Thymus (tissue), 11 donors: ENCODE measurements around the gene SKI. TPM values are rescaled to one million over a fixed set of nuclear protein-coding genes. Genes with fewer than 3 reads are reported as not detected.

Source experiments
- DNase-seq, 9 donors: peaks; one replicate each; pipeline ENCODE4 v3.0.0-alpha.2; 2013; ENCODE audit warnings: low spot score in 9 of 9, low read depth in 6 of 9, missing footprints in 1 of 9
- H3K27ac ChIP-seq, 2 donors: one replicate each; pipeline ENCODE4 v1.5.1; 2013; ENCODE audit warnings: control low read depth in 1 of 2, low read depth in 1 of 2, low read length in 1 of 2, mild to moderate bottlenecking in 1 of 2, moderate library complexity in 1 of 2
- H3K27me3 ChIP-seq, 2 donors: one replicate each; pipeline ENCODE4 v1.5.1; 2013; ENCODE audit warnings: low read length in 1 of 2; ENCODE audit not compliant: control insufficient read depth in 2 of 2, insufficient read depth in 1 of 2
- H3K36me3 ChIP-seq, 2 donors: one replicate each; pipeline ENCODE4 v1.5.1; 2013; ENCODE audit warnings: low read length in 1 of 2, mild to moderate bottlenecking in 1 of 2, moderate library complexity in 1 of 2; ENCODE audit not compliant: control insufficient read depth in 2 of 2, insufficient read depth in 2 of 2
- H3K4me1 ChIP-seq, 2 donors: one replicate each; pipeline ENCODE4 v1.5.1; 2013; ENCODE audit warnings: low read length in 2 of 2; ENCODE audit not compliant: control insufficient read depth in 2 of 2, insufficient read depth in 2 of 2
- H3K4me3 ChIP-seq, 2 donors: one replicate each; pipeline ENCODE4 v1.5.1; 2013; ENCODE audit warnings: low read length in 2 of 2, control low read depth in 1 of 2, mild to moderate bottlenecking in 1 of 2
- H3K9me3 ChIP-seq, 2 donors: one replicate each; pipeline ENCODE4 v1.5.1; 2013; ENCODE audit warnings: low read length in 1 of 2, mild to moderate bottlenecking in 1 of 2; ENCODE audit not compliant: control insufficient read depth in 2 of 2, insufficient read depth in 1 of 2
- WGBS: extraction: QIAGEN DNeasy Blood & Tissue Kit; methylation state at CpG from one replicate; pipeline ENCODE4 v1.1.7; 2013; 5-methylcytosine and 5-hydroxymethylcytosine counted together
- polyA plus RNA-seq: library from polyadenylated mRNA; stranded (reverse); fragments of 200-250 nt; gene quantifications from one replicate; pipeline ENCODE4 v1.2.3, GENCODE V29; 2013
- total RNA-seq: library from RNA; stranded (reverse); fragments of 120-200 nt; gene quantifications from one replicate; pipeline ENCODE4 v1.2.4, GENCODE V29; 2013
- donor health status: healthy.

Gene SKI
- total and polyA plus RNA-seq, 2 donors = 5.3 to 16.4 TPM

GRCh38 chr1:2231532-2232254 lies 3.6 kb downstream of the SKI start:
- H3K27me3 ChIP-seq = peaks cover 11 to 38% of the 10 kb centered on the region in 2 donors
- H3K9me3 ChIP-seq = no peaks in the 10 kb centered on the region
- peak in 1 of 9 donors; percentile 52 for DNase-seq
- no peaks in the 10 kb centered on the region for H3K36me3 ChIP-seq
- peak overlapping the region; percentile 55 to 73 for H3K4me3 ChIP-seq
- H3K27ac ChIP-seq = peak overlapping the region; percentile 64 to 76
- 82% methylated on average over 26 of the region's 26 CpGs for WGBS
- H3K4me1 ChIP-seq = peaks cover 31 to 75% of the 10 kb centered on the region in 2 donors

- Histone ChIP-seq H3K27me3 (peaks cover 4 to 32% of the 10 kb centered on the region in 2 donors), H3K9me3 (no peaks in the 10 kb centered on the region), H3K4me1 (peaks cover 35 to 80% of the 10 kb centered on the region in 2 donors), H3K36me3 (no peaks in the 10 kb centered on the region), H3K4me3 (peak overlapping the region; percentile 21 to 55), H3K27ac (peak overlapping the region; percentile 64 to 76)
- no peak for DNase-seq
- 88% methylated on average over 17 of the region's 17 CpGs for WGBS
These were observed 4.3 kb downstream of the SKI start for GRCh38 chr1:2232255-2232915.

- Histone ChIP-seq H3K9me3 (peaks cover 0 to under 1% of the 10 kb centered on the region in 2 donors), H3K4me1 (peaks cover 41 to 86% of the 10 kb centered on the region in 2 donors), H3K27me3 (peaks cover 4 to 32% of the 10 kb centered on the region in 2 donors), H3K27ac (no peak overlapping the region), H3K36me3 (no peaks in the 10 kb centered on the region), H3K4me3 (peak overlapping the region in 1 of 2 donors; percentile 55)
- no peak for DNase-seq
- WGBS = 88% methylated on average over 23 of the region's 23 CpGs
These were observed 4.9 kb downstream of the SKI start for GRCh38 chr1:2232916-2233438.

GRCh38 chr1:2233468-2233867 lies 5.3 kb downstream of the SKI start:
- H3K27ac ChIP-seq = no peak overlapping the region
- peaks cover 0 to 5% of the 10 kb centered on the region in 2 donors for H3K9me3 ChIP-seq
- H3K4me3 ChIP-seq = no peak overlapping the region
- H3K4me1 ChIP-seq = peaks cover 45 to 91% of the 10 kb centered on the region in 2 donors
- 90% methylated on average over 12 of the region's 12 CpGs for WGBS
- DNase-seq = no peak
- H3K36me3 ChIP-seq = no peaks in the 10 kb centered on the region
- H3K27me3 ChIP-seq = peaks cover 4 to 32% of the 10 kb centered on the region in 2 donors

GRCh38 chr1:2233997-2234761 lies 6.1 kb downstream of the SKI start:
- H3K9me3 ChIP-seq = peaks cover 0 to 5% of the 10 kb centered on the region in 2 donors
- peaks cover 43 to 91% of the 10 kb centered on the region in 2 donors for H3K4me1 ChIP-seq
- H3K36me3 ChIP-seq = no peaks in the 10 kb centered on the region
- WGBS = 45% methylated on average over 27 of the region's 27 CpGs
- DNase-seq = peak in 2 of 9 donors; percentile 52 to 65
- H3K4me3 ChIP-seq = peak overlapping the region; percentile 10 to 20
- peak overlapping the region; percentile 37 to 85 for H3K27ac ChIP-seq
- peaks cover 4 to 28% of the 10 kb centered on the region in 2 donors for H3K27me3 ChIP-seq

GRCh38 chr1:2234762-2235113 lies 6.6 kb downstream of the SKI start:
- Histone ChIP-seq H3K27me3 (peaks cover 0 to 22% of the 10 kb centered on the region in 2 donors), H3K36me3 (peaks cover 0 to 4% of the 10 kb centered on the region in 2 donors), H3K4me3 (peak overlapping the region in 1 of 2 donors; percentile 10), H3K4me1 (peaks cover 42 to 91% of the 10 kb centered on the region in 2 donors), H3K9me3 (peaks cover 0 to 5% of the 10 kb centered on the region in 2 donors), H3K27ac (peak overlapping the region in 1 of 2 donors; percentile 38)
- WGBS = 52% methylated on average over 4 of the region's 4 CpGs
- no peak for DNase-seq

GRCh38 chr1:2235300-2235998 lies 7.3 kb downstream of the SKI start:
- H3K9me3 ChIP-seq = peaks cover 0 to 5% of the 10 kb centered on the region in 2 donors
- WGBS = 95% methylated on average over 22 of the region's 22 CpGs
- no peak overlapping the region for H3K4me3 ChIP-seq
- peaks cover 0 to 5% of the 10 kb centered on the region in 2 donors for H3K36me3 ChIP-seq
- H3K4me1 ChIP-seq = peaks cover 36 to 91% of the 10 kb centered on the region in 2 donors
- H3K27me3 ChIP-seq = peaks cover 0 to 15% of the 10 kb centered on the region in 2 donors
- no peak for DNase-seq
- H3K27ac ChIP-seq = peak overlapping the region in 1 of 2 donors; percentile 71
